GM12872 (cell line): ENCODE results near the gene ATP11B.

Source experiments
- CTCF ChIP-seq: IDR thresholded peaks from 3 replicates; pipeline ENCODE4 v1.5.1; 2011; ENCODE audit warnings: low read depth, mild to moderate bottlenecking, low read length, moderate library complexity; ENCODE audit not compliant: insufficient read depth

Gene ATP11B

GRCh38 chr3:182818296-182818978 is 25.1 kb downstream of the ATP11B start:
- TF ChIP-seq CTCF: no peak

- TF ChIP-seq CTCF: no peak
These were observed 28.1 kb downstream of the ATP11B start for GRCh38 chr3:182821221-182821981.

GRCh38 chr3:182824957-182825356 is 31.7 kb downstream of the ATP11B start:
- TF ChIP-seq CTCF: no peak

GRCh38 chr3:182829761-182830405 is 36.6 kb downstream of the ATP11B start:
- TF ChIP-seq CTCF: no peak

GRCh38 chr3:182837855-182838454 is 44.7 kb downstream of the ATP11B start:
- no peak for TF ChIP-seq CTCF

- no peak for TF ChIP-seq CTCF
These were observed 50.2 kb downstream of the ATP11B start for GRCh38 chr3:182843478-182843877.

- TF ChIP-seq CTCF: no peak
These were observed 55.6 kb downstream of the ATP11B start for GRCh38 chr3:182848906-182849305.
